K562 (cell line): ENCODE results near the gene DOLPP1. TPM values are rescaled to one million over a fixed set of nuclear protein-coding genes. Genes with fewer than 3 reads are reported as not detected.

Experiments
- polyA plus RNA-seq, 8 experiments: library from polyadenylated mRNA; depleted of rRNA in 4 of 8; stranded (reverse) in 5 of 8; unstranded in 3 of 8; fragments of >200 nt; fragmentation: Nextera tagmentation in 2 of 8; fragmentation: Illumina TruSeq in 1 of 8; extraction: Ambion mirVana in 2 of 8; extraction: Trizol in 1 of 8; gene quantifications; 2 replicates each; pipeline versions ENCODE4 v1.2.1 to v1.2.3, GENCODE V29; 2011 to 2014; ENCODE audit warnings: inconsistent platforms in 1 of 8, missing spikeins in 1 of 8
- total RNA-seq, 7 experiments: library from RNA; depleted of rRNA in 6 of 7; stranded (reverse); fragments of >200 nt in 6 of 7; fragmentation: Illumina TruSeq in 2 of 7; extraction: Trizol in 2 of 7; gene quantifications; 2 replicates each; pipeline versions ENCODE4 v1.2.1 to v1.2.3, GENCODE V29; 2011 to 2021; ENCODE audit warnings: low replicate concordance in 1 of 7

The DOLPP1 gene
- total and polyA plus RNA-seq, 9 of the 15 experiments (the other 6 are each of a cell fraction or from before 2014, with no cell fraction given), result 3.0 to 39.8 (median 30.5) TPM

Other genes starting within 250 kb of the DOLPP1 start
Only the 7 nearest of the 10 such genes appear.
- 11.7 and 18.4 TPM in 2 replicates for gene DOLK, start 133.5 kb upstream of the DOLPP1 start, total RNA-seq (2014; rRNA removed)
- gene DOLK, start 133.5 kb upstream of the DOLPP1 start, total RNA-seq (2014; rRNA removed; fragmentation: Illumina TruSeq; extraction: Trizol), result 7.5 and 8.4 TPM in 2 replicates
- gene DOLK, start 133.5 kb upstream of the DOLPP1 start, total RNA-seq (2015; rRNA removed; fragmentation: Illumina TruSeq; extraction: Trizol), result 13.7 and 14.0 TPM in 2 replicates
- gene DOLK, start 133.5 kb upstream of the DOLPP1 start, total RNA-seq (2021), result 14.2 and 14.7 TPM in 2 replicates
- 10.8 and 13.0 TPM in 2 replicates for gene DOLK, start 133.5 kb upstream of the DOLPP1 start, polyA plus RNA-seq (2011; rRNA removed)
- gene DOLK, start 133.5 kb upstream of the DOLPP1 start, polyA plus RNA-seq (2014; fragmentation: Illumina TruSeq; extraction: Trizol), result 14.0 and 15.0 TPM in 2 replicates
- gene DOLK, start 133.5 kb upstream of the DOLPP1 start, polyA plus RNA-seq (2014; fragmentation: Nextera tagmentation; extraction: Ambion mirVana), result 1 to 10 TPM; 2.6 to 3.7 TPM
- 10.6 and 11.1 TPM in 2 replicates for gene DOLK, start 133.5 kb upstream of the DOLPP1 start, polyA plus RNA-seq (2014; rRNA removed)
- gene NUP188, start 133.4 kb upstream of the DOLPP1 start, total RNA-seq (2014; rRNA removed), result 64.3 and 92.3 TPM in 2 replicates
- 66.6 and 84.5 TPM in 2 replicates for gene NUP188, start 133.4 kb upstream of the DOLPP1 start, total RNA-seq (2014; rRNA removed; fragmentation: Illumina TruSeq; extraction: Trizol)
- 69.9 and 70.6 TPM in 2 replicates for gene NUP188, start 133.4 kb upstream of the DOLPP1 start, total RNA-seq (2015; rRNA removed; fragmentation: Illumina TruSeq; extraction: Trizol)
- 123 and 135 TPM in 2 replicates for gene NUP188, start 133.4 kb upstream of the DOLPP1 start, total RNA-seq (2021)
- gene NUP188, start 133.4 kb upstream of the DOLPP1 start, polyA plus RNA-seq (2011; rRNA removed), result 71.2 and 106 TPM in 2 replicates
- 107 and 110 TPM in 2 replicates for gene NUP188, start 133.4 kb upstream of the DOLPP1 start, polyA plus RNA-seq (2014; fragmentation: Illumina TruSeq; extraction: Trizol)
- gene NUP188, start 133.4 kb upstream of the DOLPP1 start, polyA plus RNA-seq (2014; fragmentation: Nextera tagmentation; extraction: Ambion mirVana), result 10 to 100 TPM; 11.7 to 17.9 TPM
- 64.7 and 70.6 TPM in 2 replicates for gene NUP188, start 133.4 kb upstream of the DOLPP1 start, polyA plus RNA-seq (2014; rRNA removed)
- 58.8 and 72.7 TPM in 2 replicates for gene SH3GLB2, start 52.8 kb upstream of the DOLPP1 start, total RNA-seq (2014; rRNA removed)
- gene SH3GLB2, start 52.8 kb upstream of the DOLPP1 start, total RNA-seq (2014; rRNA removed; fragmentation: Illumina TruSeq; extraction: Trizol), result 17.3 and 23.0 TPM in 2 replicates
- 35.2 and 35.9 TPM in 2 replicates for gene SH3GLB2, start 52.8 kb upstream of the DOLPP1 start, total RNA-seq (2015; rRNA removed; fragmentation: Illumina TruSeq; extraction: Trizol)
- gene SH3GLB2, start 52.8 kb upstream of the DOLPP1 start, total RNA-seq (2021), result 88.4 and 90.2 TPM in 2 replicates
- 60.6 and 64.2 TPM in 2 replicates for gene SH3GLB2, start 52.8 kb upstream of the DOLPP1 start, polyA plus RNA-seq (2011; rRNA removed)
- gene SH3GLB2, start 52.8 kb upstream of the DOLPP1 start, polyA plus RNA-seq (2014; fragmentation: Illumina TruSeq; extraction: Trizol), result 63.3 and 68.6 TPM in 2 replicates
- under 1 TPM; 0.20 to 0.98 TPM for gene SH3GLB2, start 52.8 kb upstream of the DOLPP1 start, polyA plus RNA-seq (2014; fragmentation: Nextera tagmentation; extraction: Ambion mirVana)
- gene SH3GLB2, start 52.8 kb upstream of the DOLPP1 start, polyA plus RNA-seq (2014; rRNA removed), result 118 and 124 TPM in 2 replicates
- 25.4 and 30.5 TPM in 2 replicates for gene MIGA2, start 44.5 kb upstream of the DOLPP1 start, total RNA-seq (2014; rRNA removed)
- gene MIGA2, start 44.5 kb upstream of the DOLPP1 start, total RNA-seq (2014; rRNA removed; fragmentation: Illumina TruSeq; extraction: Trizol), result 5.3 and 7.3 TPM in 2 replicates
- gene MIGA2, start 44.5 kb upstream of the DOLPP1 start, total RNA-seq (2015; rRNA removed; fragmentation: Illumina TruSeq; extraction: Trizol), result 18.0 and 22.7 TPM in 2 replicates
- gene MIGA2, start 44.5 kb upstream of the DOLPP1 start, total RNA-seq (2021), result 47.6 and 49.4 TPM in 2 replicates
- gene MIGA2, start 44.5 kb upstream of the DOLPP1 start, polyA plus RNA-seq (2011; rRNA removed), result 19.8 and 37.8 TPM in 2 replicates
- gene MIGA2, start 44.5 kb upstream of the DOLPP1 start, polyA plus RNA-seq (2014; fragmentation: Illumina TruSeq; extraction: Trizol), result 15.2 and 25.9 TPM in 2 replicates
- under 1 TPM; 0.15 to 0.77 TPM for gene MIGA2, start 44.5 kb upstream of the DOLPP1 start, polyA plus RNA-seq (2014; fragmentation: Nextera tagmentation; extraction: Ambion mirVana)
- gene MIGA2, start 44.5 kb upstream of the DOLPP1 start, polyA plus RNA-seq (2014; rRNA removed), result 51.4 and 54.1 TPM in 2 replicates
- gene CRAT, start 29.7 kb downstream of the DOLPP1 start, total RNA-seq (2014; rRNA removed), result 8.2 and 10.1 TPM in 2 replicates
- gene CRAT, start 29.7 kb downstream of the DOLPP1 start, total RNA-seq (2014; rRNA removed; fragmentation: Illumina TruSeq; extraction: Trizol), result 2.7 and 3.7 TPM in 2 replicates
- 4.7 and 4.8 TPM in 2 replicates for gene CRAT, start 29.7 kb downstream of the DOLPP1 start, total RNA-seq (2015; rRNA removed; fragmentation: Illumina TruSeq; extraction: Trizol)
- gene CRAT, start 29.7 kb downstream of the DOLPP1 start, total RNA-seq (2021), result 13.8 and 14.8 TPM in 2 replicates
- 5.4 and 9.6 TPM in 2 replicates for gene CRAT, start 29.7 kb downstream of the DOLPP1 start, polyA plus RNA-seq (2011; rRNA removed)
- 7.4 and 11.7 TPM in 2 replicates for gene CRAT, start 29.7 kb downstream of the DOLPP1 start, polyA plus RNA-seq (2014; fragmentation: Illumina TruSeq; extraction: Trizol)
- under 1 TPM; 0.20 to 0.67 TPM for gene CRAT, start 29.7 kb downstream of the DOLPP1 start, polyA plus RNA-seq (2014; fragmentation: Nextera tagmentation; extraction: Ambion mirVana)
- gene CRAT, start 29.7 kb downstream of the DOLPP1 start, polyA plus RNA-seq (2014; rRNA removed), result 6.2 and 6.3 TPM in 2 replicates
- gene PTPA, start 30.3 kb downstream of the DOLPP1 start, total RNA-seq (2014; rRNA removed), result 87.7 and 122 TPM in 2 replicates
- 54.0 and 58.6 TPM in 2 replicates for gene PTPA, start 30.3 kb downstream of the DOLPP1 start, total RNA-seq (2014; rRNA removed; fragmentation: Illumina TruSeq; extraction: Trizol)
- 73.0 and 77.4 TPM in 2 replicates for gene PTPA, start 30.3 kb downstream of the DOLPP1 start, total RNA-seq (2015; rRNA removed; fragmentation: Illumina TruSeq; extraction: Trizol)
- gene PTPA, start 30.3 kb downstream of the DOLPP1 start, total RNA-seq (2021), result 109 and 119 TPM in 2 replicates
- gene PTPA, start 30.3 kb downstream of the DOLPP1 start, polyA plus RNA-seq (2011; rRNA removed), result 106 and 121 TPM in 2 replicates
- gene PTPA, start 30.3 kb downstream of the DOLPP1 start, polyA plus RNA-seq (2014; fragmentation: Illumina TruSeq; extraction: Trizol), result 72.6 and 83.7 TPM in 2 replicates
- gene PTPA, start 30.3 kb downstream of the DOLPP1 start, polyA plus RNA-seq (2014; fragmentation: Nextera tagmentation; extraction: Ambion mirVana), result 1 to 10 TPM; 1.7 to 3.4 TPM
- gene PTPA, start 30.3 kb downstream of the DOLPP1 start, polyA plus RNA-seq (2014; rRNA removed), result 60.6 and 66.3 TPM in 2 replicates
- 11.9 and 13.6 TPM in 2 replicates for gene IER5L, start 97.2 kb downstream of the DOLPP1 start, total RNA-seq (2014; rRNA removed)
- 0.19 and 0.22 TPM in 2 replicates for gene IER5L, start 97.2 kb downstream of the DOLPP1 start, total RNA-seq (2014; rRNA removed; fragmentation: Illumina TruSeq; extraction: Trizol)
- gene IER5L, start 97.2 kb downstream of the DOLPP1 start, total RNA-seq (2015; rRNA removed; fragmentation: Illumina TruSeq; extraction: Trizol), result 0.76 and 1.3 TPM in 2 replicates
- gene IER5L, start 97.2 kb downstream of the DOLPP1 start, total RNA-seq (2021), result 4.9 and 5.7 TPM in 2 replicates
- gene IER5L, start 97.2 kb downstream of the DOLPP1 start, polyA plus RNA-seq (2011; rRNA removed), result 0.52 and 1.6 TPM in 2 replicates
- 0.25 and 0.29 TPM in 2 replicates for gene IER5L, start 97.2 kb downstream of the DOLPP1 start, polyA plus RNA-seq (2014; fragmentation: Illumina TruSeq; extraction: Trizol)
- gene IER5L, start 97.2 kb downstream of the DOLPP1 start, polyA plus RNA-seq (2014; fragmentation: Nextera tagmentation; extraction: Ambion mirVana), result under 1 TPM; 0.14 to 0.18 TPM
- 4.0 and 4.7 TPM in 2 replicates for gene IER5L, start 97.2 kb downstream of the DOLPP1 start, polyA plus RNA-seq (2014; rRNA removed)